HG03439 (cell line): ENCODE results near the gene GFY.

Experiments used
- ATAC-seq: cut with Tn5 transposase; IDR thresholded peaks from one replicate; pipeline ENCODE4 v1.9.1; 2021; ENCODE audit warnings: mild to moderate bottlenecking, moderate library complexity; ENCODE audit not compliant: unreplicated experiment

Gene GFY

DNA sequence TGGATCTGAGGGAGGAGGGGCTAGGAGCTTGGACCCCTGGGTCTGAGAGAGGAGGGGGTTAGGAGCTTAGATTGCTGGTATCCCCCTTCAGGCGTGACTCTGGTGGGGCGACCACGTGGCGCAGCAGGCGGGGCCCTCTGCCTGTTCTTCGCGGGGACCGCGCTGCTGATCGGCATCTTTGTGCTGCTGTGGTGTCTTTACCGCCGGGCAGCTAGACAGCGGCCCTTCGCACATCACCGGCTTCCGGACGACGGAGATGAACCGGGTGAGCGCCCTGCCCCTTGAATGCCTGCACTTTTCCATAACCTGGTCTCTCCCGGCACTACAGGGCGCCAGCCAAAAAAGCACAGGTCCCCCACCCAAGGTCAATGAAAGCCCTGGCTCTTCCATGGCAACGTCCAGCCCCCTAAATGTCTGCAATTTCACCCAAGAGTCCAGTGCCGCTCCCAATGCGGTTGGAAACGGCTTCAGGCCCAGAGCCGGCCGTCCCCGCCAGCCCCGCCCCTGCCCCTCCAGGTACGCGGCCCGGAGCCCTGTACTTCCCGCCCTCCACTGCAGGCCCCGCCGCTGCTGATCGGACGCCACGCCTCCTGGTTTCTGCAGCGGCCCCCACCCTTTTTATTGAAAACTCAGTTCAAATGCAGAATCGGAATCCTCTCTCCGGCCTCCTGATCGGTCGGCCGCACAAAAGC, 2.8 kb downstream of the GFY start:
- no peak for ATAC-seq

DNA sequence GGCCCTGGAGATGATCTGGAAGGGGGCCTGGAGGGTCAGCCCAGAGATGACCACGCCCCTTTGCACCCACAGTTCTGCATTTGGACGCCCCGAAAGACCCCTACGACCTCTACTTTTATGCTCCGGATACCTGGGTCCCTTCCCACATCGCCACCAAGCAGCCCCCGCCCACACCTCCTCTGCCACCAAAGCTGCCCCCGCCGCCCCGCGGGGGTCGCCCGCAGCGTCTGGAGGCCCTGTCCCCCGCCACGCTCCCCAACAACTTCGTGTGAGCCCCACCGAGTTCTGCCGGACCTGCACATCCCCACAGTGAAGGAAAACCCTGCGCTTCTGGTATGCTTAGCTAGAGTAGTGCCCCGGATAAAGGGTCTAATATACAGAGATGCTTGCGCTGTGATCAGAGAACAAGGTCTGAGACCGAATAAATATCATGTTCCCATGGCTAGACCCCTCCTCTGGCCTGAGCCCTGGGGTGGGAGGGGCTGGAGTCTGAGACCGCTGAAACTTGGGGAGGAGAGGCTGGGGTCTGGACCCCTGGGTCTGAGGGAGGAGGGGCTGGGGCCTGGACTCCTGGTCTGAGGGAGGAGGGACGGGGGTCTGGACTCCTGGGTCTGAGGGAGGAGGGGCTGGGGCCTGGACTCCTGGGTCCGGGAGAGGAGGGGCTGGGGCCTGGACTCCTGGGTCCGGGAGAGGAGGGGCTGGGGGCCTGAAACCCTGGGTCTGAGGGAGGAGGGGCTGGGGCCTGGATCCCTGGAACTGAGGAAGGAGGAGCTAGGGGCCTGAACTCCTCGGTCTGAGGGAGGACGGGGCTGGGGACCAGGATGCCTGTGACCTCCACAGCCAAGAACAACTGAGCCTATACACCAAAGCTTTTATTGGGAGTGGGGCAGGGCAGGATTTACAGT, 3.6 kb downstream of the GFY start:
- no peak for ATAC-seq

DNA sequence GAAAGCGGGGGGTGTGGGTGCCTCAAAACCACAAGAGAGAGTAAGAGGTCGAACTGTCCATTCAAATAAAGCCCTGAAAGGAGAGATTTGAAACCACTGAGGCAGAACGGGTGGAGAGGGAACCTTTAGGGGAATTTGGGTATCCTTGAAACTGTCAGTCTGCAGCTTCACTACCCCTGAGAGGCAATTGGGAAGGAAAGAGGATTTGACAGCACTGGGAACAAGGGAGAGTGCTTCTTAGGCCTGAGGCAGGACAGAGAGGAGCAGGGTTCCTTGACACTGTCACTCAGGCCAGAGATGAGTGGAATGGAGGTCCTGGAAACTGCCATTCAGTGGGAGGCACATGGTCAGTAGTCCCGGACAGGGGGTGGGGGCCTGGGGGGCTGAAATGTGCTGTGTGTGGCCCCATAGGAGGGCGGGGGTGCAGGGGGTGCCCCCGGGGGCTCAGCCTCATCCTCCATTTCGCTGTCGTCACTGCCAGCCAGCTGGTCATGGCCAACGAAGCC, 5.0 kb downstream of the GFY start:
- ATAC-seq: no peak

DNA sequence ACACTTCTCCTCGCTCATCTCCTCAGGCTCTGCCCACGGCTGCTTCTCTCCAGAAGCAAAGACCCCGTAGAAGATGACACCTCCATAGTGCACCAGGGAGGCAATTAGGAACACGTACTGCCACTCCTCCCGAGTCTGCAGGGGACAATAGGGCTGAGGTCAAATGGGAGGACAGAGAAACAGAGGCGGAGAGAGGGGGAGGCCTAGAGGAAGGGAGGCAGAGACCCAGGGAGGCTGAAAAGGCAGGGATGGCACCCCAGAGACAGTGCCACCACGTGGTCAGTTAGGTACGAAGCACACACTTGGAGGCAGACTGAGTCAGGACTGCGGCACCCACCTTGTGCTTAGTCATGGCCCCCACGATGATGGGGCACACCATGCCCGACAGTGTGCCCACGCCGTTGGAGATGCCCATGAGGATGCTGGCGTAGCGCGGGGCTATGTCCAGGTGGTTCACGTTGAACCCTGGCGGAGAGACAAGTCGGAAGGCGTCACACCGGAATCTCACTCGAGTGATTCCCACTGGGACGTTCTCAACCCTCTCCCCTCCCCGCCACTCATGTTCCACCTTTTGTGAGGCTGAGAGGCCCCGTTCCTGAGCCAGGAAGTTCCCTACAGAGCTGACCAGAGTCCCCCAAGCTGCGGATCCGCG, 5.6 kb downstream of the GFY start:
- no peak for ATAC-seq

DNA sequence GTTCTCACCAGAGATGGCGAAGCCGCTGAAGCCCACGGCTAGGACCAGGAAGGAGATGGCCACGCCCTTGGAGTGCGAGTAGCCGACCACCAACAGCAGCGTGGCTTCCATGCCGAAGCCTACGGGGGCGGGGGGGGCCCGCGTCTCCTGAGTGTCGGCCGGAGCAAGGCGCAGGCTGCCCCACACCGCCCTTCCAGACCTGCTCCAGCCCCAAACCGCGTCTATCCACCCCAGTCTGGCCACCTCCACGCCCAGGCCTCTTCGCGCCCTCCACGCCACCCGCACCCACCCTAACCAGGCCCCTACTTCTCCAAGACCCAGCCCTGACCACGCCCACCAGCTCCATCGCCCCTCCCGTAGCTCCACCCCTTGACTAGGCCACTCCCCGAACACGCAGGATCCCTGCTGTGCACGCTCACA, 6.2 kb downstream of the GFY start:
- no peak for ATAC-seq

DNA sequence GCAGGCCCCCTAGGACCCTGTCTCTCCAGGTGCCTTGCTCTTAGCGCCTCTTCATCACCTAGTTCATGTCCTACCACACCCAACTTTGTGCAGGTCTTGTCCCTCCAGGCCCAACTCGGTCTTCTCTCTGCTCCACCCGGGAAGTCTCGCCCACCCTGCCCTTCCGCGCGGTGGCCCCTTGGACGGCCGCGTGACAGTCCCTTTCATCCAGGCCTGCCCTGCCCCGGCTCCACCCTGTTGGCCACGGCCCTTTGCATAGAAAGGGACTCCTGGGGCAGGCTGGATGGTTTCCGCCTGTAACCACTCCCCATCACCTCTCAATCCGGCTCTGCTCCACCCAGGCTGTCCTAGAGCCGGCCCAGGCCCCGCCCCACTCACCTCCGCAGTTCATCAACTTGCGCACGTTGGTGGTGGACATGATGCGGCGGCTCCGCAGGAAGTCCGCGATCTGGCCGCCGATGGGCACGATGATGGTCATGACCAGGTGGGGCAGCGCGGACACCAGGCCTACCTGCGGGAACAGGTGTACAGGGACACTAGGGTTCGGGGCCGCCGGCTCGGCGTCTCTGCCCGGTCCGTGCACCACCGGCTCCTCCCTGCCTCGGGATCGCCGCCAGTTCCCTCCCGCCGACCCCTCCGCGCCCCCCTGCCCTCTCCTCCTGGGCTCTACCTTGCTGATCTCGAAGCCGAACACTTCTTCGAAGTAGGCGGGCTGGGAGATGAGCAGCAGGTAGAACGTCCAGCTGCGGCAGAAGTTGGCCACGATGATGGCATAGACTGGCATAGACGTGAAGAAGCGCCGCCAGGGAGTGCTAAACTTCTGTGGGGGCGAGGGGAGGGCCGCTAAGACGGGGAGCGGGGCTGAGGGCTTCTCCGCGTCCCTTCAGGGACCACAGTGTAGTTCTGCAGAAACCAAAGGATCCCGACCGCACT, 7.2 kb downstream of the GFY start:
- ATAC-seq: no peak

DNA sequence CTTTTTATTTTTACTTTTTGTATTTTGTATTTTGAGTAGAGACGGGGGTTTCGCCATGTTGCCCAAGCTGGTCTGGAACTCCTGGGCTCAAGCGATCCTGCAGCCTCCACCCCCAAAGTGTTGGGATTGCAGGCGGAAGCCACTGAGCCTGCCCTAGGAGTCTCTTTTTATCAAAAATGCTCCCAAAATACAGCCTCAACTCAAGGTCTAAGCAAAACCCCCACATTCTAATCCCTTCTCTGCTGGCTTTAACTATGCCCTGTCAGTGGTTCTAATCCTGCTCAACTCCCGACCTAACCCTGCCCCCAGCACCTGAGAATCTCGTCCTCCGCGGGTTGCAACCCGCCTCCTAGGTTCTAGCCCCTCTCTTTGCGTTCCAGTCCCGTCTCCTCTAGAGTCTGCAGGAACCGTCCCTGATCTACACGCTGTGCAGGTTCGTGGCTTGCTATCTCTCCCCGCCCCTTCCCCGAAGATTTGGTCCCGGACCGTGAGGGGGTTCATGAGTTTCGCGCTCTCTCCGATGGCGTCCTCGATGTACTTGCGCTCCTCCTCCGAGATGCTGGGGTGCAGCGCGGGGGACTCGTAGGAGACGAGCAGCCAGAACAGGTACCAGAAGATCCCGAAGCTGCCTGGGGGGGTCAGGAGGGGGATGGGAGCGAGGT, 8.2 kb downstream of the GFY start:
- ATAC-seq: no peak

DNA sequence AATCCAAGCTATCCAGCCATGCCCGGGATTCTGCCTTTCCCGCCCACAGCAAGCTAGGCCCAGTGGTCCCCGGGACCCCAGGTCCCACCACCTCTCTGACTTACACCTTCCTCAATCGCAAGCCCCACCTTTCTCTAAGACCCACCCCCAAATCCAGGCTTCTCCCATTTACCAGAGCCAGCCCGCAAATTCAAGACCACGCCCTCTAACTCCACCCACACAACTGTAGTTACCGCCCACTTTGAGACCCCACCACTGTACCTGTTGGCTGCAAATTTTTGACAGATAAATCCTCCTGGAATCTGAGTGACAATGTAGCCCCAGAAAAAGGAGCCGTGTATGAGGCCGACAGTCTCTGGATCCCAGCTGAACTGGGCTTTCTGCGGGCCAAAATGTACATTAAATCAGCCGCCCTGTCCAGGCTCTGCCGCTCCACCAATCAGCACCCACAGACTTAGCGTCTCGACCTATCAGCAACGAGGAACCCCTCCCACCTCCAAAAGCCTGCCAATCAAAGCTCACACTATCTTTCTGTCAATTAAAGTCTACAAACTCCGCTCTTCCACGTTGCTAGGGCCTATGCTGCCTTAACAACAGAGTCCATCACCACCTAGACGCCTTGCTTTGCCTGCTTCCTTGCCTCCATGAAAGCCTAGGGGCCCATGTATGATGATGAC, 9.9 kb downstream of the GFY start:
- ATAC-seq: no peak

DNA sequence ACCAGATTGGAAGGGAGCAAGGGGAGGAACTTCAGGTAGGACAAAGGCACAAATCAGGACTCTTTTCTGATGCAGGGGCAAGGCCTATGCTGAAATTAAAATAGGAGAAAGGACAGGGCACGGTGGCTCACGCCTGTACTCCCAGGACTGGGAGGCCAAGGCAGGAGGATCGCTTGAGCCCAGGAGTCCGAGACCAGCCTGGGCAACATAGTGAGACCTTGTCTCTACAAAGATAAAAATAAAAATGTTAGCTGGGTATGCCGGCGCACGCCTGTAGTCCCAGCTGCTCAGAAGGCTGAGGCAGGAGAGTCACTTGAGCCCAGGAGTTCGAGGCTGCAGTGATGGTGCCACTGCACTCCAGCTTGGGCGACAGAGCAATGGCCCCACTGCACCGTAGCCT, 10.5 kb downstream of the GFY start:
- no peak for ATAC-seq

DNA sequence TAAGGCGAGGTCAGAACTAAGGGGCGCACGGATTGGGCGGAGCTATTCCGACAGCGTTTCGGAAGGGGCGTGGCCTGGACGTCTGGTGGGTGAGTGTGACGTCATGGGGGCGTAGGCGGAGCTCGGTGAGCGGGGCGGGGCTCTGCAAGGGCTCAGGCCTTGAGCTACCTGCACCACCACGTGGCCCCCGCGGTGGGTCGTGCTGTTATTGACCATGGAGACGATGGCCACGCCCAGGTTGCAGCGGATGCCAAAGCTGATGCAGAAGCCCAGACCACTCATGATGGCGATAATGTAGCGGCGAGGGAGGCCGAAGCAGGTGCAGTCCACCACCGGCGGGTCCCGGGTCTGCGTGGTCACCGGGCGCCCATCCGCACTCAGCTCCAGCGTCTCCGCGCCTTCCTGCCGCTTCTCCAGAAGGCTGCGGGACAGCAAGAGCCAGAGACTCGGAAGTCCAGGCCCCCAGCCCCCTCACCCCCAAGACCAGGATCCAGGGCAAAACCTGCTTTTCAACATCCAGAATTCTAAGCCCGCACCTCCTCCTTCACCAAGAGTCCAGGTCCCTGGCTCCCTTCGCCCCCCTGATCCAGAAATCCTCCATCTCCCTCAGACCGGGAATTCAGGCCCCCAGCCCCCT, 11.3 kb downstream of the GFY start:
- no peak for ATAC-seq

DNA sequence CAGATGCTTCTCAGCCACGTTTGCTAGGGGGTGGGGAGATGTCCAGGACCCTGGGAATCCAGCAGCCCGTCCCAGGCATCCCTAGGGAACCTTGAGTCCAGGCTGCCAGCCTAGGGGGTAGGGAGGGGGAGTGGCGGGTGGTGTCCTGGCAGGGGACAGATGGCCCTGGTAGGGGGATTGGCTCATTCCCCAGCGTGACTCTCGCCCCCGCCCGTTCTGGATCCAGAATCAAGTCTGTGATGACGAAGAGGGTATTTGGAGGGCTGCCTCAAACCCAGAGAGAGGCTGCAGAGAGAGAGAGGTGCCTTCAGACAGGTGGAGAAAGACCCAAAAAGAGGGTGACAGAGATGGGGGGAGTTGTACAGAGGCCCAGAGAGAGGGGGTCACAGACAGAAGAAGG, 12.0 kb downstream of the GFY start:
- no peak for ATAC-seq

DNA sequence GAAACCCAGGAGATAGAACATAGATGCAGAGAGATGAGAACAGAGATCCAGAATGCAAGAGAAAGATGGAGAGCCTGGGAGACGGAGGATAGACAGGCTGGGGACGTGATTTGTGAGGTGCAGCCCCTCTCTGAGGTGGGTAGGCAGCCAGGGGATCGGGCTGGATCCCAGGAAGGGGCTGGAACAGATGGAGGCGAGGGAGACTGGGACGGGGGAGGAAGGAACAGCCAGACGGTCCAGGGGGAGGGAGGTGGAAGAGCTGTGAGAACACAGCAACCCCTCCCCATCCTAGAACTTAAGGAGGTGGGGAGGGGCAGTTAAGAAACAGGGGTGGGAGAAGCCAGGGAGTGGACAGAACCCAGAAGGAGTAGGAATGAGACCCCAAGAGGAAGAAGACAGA, 13.1 kb downstream of the GFY start:
- ATAC-seq: no peak

DNA sequence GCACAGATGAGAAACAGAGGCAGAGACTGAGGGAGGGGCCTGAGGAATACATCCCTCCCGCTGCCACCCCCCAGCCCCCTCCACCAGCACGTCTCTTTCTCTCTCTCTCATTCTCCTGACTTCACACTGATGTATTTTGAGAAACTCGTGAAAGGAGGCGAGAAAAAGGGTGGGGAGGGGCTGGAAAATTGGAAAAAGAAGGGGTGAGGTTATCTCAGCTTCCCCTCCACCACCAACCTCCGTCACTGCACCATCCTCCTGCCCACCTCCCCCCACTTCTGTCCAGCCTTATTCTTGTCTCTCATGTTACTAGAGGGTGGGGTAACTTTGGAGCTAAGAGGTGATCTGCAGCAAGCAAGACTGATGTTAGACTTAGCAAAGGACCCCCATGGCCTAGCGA, 14.6 kb downstream of the GFY start:
- ATAC-seq: no peak

DNA sequence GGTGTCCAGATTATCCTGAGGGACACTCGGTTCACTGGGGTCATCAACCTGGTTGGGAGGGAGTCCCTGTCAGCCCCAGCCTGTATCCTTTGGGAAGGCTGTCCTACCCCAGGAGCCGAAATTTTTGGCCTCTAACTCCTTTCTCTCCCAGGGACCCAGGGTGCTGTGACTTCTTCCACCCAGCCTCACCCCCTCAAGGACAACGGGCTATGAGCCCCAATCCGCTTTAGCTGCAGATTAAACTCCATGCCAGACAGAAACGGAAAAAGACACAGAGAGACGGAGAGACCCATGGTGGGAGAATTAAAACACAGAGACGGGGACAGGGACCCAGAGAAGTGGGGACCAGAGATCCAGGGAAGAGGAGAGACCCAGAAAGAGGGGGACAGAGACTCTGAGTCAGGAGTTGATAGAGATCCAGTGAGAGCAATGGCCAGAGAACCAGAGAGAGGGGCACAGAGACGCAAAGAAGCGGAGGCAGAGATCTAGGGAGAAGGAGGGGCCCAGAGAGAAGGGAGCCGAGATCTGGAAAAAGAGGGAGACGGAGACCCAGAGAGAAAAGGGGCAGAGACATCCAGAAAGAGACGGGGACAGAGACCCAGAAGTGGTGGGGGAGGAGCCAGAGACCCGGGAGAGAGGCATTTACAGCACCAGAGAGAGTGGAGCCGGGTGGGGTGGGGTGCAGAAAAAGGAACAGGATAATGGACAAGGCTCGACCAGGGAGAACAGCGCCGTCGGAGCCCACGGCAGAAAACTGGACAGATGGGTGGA, 15.4 kb downstream of the GFY start:
- ATAC-seq: no peak

DNA sequence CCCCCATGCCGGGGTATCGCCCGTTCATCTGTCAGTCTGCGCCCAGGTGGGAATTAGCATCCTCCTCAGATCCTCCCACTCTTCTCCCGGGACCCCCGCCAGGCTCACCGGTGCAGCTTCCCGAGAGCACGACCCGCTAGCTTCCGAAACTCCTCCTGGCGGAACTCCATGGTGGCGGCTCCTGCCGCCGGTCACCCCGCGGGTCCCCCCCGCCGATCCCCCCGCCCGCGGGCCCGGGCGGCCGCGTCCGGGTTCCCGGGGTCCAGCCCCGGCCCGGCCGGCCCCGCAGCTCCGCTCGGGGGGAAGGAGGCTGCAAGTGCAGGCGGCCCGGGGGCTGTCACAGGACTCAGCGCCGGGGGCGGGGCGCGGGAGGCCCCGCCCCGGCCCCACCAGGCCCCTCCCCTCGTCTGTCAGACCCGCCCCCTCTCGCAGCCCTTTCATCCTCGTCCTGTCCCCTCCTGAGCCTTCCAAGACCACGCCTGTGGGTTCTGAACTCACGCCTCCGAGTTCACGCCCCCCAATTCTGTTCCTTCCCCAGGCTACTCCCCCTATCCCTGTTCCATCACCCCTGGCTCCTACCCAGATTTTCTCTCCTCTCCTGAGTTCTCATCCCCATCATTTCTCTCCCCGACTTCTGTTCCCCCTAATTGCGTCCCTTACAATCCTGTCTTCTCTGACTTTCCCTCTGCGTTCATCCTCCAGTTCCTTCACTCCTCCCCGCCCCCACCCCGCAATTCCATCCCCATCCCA, 16.2 kb downstream of the GFY start, which contains the start of gene SLC17A7:
Gene SLC17A7, minus strand, starts transcription at position 318 of the 750 bp plus-strand sequence. Its CDS starts 148 bp downstream, at position 170.
- no peak for ATAC-seq

DNA sequence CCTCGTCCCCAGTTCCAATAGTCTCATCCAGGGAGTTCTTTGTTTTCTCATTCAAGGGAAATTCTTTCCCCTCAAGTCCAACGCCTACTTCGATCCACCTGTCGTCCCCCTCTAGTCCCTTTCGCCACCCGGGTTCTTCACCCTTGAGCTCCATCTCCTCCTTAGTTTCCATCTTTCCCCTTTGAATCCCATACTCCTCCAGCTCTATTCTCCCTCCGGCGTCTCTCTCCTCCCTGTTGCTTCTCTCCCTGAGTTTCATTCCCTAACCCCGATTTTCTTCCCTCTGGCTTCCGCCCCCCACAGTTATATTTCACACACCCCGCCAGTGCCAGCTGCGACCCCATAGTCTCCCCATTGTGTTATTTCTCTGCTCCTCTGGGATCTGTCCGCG, 16.8 kb downstream of the GFY start:
- no peak for ATAC-seq

DNA sequence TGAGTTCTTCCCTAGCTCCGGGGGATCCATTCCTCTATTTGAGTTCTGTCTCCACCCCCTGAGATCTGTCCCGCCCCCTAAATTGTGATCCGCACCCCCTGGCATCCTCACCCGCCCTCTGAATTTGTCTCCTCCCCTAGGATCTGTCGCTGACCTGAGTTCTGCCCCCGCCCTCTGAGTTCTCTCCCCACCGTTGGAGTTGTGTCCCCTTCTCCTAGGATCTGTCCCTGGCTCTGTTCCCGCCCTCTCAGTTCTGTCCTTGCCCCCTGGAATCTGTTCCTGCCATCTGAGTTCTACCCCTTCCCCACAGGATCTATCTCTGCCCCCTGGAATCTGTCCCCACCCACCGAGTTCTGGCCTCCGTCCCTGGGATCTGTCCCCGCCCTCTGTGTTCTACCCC, 17.2 kb downstream of the GFY start:
- no peak for ATAC-seq
